Right ventricle myocardium superior (tissue), 1 donor: ENCODE results near the gene SH3PXD2B. TPM values are rescaled to one million over a fixed set of nuclear protein-coding genes. Genes with fewer than 3 reads are reported as not detected.

Experiments
- ATAC-seq: fragments of 200-7000 bp; cut with Tn5 transposase; one replicate; pipeline ENCODE4 v1.9.1; 2020; ENCODE audit warnings: mild to moderate bottlenecking; ENCODE audit not compliant: poor library complexity
- DNase-seq: peaks from one replicate; pipeline ENCODE4 v3.0.0-alpha.2; 2020
- intact Hi-C: fragments of 100-400 bp; cut with DNase I; formaldehyde crosslinking; loops from one replicate; pipeline ENCODE4 v1.11.2; 2022
- long read RNA-seq: library from polyadenylated mRNA; unstranded; transcript quantifications from one replicate; pipeline ENCODE4 v2.0.0, GENCODE V29; 2021
- total RNA-seq: library from RNA; stranded (reverse); fragmentation: NEBNext Ultra II Directional; extraction: Animal tissue kit (Norgen Biotek cat#: 25700); gene quantifications from one replicate; pipeline ENCODE4 v1.2.1, GENCODE V29; 2021
- donor health status: DM: no; HTN: yes; CAD: no; lungs with severe emphysema.

The SH3PXD2B gene
- 5.3 TPM for total RNA-seq
- long read RNA-seq, partial matches to known transcripts: 1 of 3 reads
- long read RNA-seq, other reads (novel, unspliced or antisense): 2 of 3 reads

DNA sequence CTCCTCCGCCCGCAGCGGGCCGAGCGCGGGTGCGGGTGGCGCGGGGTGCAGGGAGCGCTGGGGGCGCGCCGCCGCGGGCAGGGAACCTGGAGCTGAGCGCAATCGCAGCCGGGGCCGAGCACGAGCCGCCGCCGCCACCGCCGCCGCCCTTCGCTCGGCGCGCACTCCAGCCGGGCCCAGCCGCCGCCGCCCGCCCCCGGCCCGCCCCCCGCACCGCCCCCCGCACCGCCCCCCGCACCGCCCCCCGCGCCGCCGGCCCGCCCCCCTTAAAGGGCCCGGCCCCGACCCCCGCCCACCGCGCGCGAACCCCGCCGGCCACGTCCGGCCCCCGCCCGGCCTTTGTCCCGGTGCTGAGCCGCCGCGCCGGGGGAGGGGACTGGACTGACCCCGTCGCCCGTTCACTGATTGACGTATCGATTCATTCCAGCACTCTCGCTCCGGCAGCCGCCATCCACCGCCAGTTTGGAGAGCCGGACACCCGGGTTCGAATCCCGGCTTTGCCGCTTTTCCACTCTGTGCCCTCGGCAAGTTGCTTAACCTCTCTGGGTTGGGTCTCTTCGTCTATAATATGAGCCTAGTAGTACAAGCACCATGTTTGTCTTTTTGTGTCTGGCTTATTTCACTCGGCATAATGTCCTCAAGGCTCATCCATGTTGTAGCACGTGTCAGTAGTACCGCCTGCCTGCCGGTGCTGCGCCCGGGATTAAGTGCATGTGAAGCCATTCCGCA is at the start of gene SH3PXD2B:
Gene SH3PXD2B, minus strand, starts transcription at position 168 of the 729 bp plus-strand sequence. CDS start 173 bp downstream, outside the sequence.
- intact Hi-C loops: no loop called here
- ATAC-seq: peak; percentile 61
- DNase-seq: peak; percentile 83

DNA sequence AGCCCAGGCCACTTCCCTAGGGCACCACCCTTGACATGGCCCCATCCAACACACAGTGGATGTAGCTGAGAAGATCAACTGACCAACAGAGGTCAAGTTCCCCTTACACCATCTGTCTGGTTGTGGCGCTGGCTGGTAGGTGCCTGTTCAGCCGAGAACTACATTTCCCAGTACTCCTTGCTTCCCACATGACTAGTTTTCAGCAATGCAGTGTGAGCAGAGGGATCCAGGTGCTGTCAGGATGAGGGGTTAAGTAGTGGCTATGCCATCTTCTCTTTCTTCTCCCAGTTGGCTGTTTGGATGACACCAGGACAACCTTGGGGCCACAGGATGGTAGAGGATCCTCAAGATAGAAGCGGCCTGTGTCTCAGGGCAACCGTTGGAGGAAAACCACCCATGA is 48.6 kb upstream of the SH3PXD2B start:
- DNase-seq: no peak
- intact Hi-C loops: no loop called here
- no peak for ATAC-seq

DNA sequence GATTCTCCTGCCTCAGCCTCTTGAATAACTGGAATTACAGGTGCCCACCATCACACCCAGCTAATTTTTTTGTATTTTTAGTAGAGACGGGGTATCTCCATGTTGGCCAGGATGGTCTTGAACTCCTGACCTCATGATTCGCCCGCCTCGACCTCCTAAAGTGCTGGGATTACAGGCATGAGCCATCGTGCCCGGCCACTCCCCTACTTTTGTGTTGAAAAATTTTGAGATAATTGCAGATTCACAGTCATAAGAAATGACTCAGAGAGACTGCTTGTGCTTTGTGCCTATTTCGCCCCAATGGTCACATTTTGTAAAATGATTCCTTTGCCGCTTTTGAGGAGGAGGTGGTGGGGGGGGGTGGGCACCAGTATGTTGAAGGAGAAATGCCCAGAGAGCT is 48.1 kb upstream of the SH3PXD2B start:
- DNase-seq (no peak), ATAC-seq (no peak)
- intact Hi-C loops: no loop called here

DNA sequence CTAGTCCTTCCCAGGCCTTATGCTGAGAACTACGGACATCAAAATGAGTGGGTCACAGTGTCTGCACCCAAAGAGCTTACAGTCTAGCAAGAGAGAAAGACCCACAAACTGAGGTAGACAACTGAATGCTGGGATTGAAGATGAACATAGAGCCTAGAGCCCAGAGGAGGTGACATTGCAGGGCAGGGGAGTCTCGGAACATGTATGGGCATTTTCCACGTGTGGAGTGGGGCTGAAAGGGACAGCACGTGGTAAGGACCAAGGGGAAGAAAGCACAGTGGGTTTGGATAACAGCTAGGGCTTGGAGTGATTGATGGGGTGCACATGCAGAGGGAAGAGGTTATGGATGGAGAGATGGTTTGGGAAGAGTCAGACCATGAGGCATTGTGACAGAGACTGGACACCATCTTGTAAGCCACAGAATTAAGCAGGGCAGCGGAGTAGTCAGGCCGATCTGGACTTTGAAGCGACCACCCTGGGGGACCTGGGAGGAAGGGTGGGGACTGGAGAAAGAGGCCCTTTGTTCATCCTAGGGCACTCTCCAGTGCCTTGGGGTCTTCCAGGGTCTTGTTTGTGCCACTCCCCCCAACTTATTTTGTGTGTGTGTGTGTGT is 47.5 kb upstream of the SH3PXD2B start:
- intact Hi-C loops: no loop called here
- ATAC-seq (no peak), DNase-seq (no peak)

DNA sequence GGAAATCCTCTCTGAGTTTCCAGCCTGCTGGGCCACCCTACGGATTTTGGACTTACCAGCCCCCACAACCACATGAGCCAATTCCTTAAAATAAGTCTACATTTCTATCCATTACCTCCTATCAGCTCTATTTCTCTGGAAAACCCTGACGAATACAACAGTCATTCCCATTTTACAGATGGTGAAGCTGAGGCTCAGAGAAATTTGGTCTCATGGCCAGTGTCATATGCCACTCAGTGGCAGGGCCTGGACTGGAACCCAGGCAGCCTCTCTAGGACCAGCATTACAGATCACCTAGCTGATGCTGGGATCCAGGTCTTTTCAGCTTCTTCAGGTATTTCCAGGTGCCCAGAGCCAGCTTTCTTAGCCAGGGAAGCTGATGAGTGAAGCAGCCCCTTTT is 45.0 kb upstream of the SH3PXD2B start:
- DNase-seq (no peak), ATAC-seq (no peak)
- intact Hi-C loops: no loop called here

DNA sequence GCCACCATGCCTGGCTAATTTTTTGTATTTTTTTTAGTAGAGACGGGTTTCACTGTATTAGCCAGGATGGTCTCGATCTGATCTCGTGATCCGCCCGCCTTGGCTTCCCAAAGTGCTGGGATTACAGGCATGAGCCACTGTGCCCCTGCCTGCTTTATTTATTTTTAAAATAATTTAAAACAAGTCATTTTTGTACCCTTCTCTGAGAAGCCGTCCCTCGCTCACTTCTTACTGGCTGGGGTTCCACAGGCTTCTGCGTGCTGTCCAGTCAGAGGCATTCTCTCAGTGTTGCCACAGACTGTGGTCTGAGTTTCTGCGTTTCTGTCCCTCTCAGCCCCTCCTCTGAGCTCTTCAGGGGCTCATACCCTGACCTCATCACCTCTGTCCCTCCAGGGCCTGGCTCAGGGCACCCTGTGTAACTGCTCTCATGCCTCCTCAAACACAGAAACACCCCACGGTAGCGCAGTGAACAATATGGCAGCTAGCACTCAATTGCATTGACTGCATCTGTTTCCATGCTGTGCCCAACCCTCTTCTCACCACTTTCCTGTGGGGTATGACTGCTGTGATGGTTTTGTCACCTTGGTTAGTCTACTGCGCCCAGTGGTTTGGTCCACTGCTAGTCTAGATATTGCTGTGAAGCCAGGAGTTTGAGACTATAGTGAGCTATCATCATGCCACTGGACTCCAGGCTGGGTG is 44.3 kb upstream of the SH3PXD2B start:
- intact Hi-C loops: no loop called here
- no peak for ATAC-seq
- DNase-seq: no peak

DNA sequence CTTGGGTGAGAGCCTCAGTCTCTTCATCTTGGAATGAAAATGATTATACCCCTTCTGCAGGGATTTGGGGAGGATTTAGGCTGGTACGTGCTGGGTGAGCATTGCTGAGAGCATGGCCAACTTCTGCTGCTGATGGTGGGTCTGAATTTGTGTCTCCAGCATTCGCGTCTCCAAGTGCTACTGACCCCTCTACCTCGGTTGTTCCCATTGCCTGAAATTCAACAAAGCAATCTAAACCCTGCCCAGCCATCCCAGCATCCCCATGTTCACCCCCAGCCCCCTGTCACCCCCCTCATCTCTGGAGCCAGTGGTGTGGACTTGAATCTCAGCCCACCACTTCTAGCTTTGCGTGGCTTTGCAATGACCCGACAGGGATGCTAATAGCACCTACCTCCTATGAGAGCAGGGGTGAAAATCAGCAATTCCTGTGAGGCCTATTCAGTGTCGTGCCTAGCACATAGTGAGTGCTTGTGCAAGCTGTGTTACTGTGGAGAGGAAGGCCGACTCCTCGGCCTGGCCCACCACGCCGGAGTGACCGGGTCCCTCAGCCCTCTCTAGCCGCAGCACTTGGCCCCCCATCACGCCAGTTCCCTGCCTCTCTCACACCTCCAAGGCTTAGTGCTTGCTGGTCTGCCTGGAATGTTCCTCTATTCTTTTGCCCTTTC is 43.4 kb upstream of the SH3PXD2B start:
- DNase-seq (no peak), ATAC-seq (no peak)
- intact Hi-C loops: no loop called here

DNA sequence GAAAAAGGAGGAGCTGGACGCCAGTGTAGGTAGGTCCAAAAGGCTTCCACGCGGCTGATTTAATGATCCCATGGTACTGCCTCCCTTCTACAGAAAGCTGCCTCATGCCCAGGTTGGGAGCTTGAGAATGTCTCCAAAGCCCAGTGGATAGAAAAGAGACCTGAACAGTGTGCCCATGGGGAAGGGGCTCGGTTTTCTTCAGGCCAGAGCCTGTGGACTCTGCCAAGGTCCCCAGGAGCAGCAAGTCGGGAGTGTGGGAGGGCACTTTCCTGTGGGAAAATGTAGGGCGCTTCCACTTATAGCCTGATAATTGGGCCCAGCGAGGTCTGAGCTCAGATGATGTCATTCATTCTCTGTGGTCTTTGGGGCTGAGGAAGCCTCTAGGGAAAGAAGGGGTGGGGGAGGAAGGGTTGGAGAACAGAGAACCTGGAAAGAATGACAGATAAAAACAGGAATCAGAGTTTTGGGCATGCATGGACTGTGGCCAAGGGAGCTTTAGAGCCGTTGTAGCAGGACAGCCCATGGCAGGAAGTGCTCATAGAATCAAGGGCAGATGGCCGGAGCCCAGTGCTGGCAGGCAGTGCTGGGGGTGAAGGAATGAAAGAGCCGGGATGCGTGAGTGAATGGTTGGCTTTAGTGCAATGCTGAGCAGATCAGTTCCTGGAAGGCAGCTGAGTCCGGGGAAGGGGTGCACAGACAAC is 42.5 kb upstream of the SH3PXD2B start:
- intact Hi-C loops: no loop called here
- peak; percentile 82 for DNase-seq
- peak; percentile 79 for ATAC-seq

DNA sequence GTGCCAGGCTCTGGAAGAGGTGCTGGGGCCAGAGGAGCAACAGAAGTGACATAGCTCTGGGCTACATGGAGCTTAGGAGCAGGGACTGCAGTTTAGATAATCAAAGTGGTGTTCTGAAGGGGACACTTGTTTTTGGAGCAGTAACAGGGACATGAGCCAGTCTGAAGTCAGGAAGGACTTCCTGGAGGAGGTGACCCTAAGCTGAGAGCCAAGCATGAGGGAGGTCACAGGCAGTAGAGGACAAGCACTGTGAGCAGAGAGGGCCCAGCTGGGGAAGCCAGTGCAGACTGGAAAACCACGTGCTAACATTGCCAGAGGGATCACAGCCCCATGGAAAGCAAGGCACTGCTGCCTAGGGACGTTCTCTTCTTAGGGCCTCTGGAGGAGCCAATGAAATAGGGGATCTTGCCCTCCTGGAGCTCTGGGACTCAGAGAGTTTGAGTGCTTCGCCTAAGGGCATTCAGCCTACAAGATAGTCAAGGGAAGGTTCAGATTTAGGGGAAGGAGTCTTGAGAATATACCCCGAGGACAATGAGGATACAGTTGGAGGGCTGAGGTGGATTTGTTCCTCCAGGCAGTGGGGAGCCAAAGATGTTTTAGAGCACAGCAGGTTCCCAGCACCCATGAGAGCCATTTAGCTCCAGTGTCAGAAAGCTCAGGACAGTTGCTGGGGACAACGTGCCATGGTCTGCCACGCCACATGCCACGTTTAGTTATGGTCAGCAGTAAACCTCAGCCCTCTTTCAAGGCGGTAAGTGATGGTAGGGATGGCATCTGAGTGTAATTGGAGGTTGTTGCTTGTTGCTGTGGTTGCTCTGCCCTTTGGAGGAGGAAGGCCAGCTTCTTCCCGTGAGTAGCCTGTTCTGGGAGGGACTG is 40.5 kb upstream of the SH3PXD2B start:
- no peak for DNase-seq
- intact Hi-C loops: no loop called here
- ATAC-seq: no peak

DNA sequence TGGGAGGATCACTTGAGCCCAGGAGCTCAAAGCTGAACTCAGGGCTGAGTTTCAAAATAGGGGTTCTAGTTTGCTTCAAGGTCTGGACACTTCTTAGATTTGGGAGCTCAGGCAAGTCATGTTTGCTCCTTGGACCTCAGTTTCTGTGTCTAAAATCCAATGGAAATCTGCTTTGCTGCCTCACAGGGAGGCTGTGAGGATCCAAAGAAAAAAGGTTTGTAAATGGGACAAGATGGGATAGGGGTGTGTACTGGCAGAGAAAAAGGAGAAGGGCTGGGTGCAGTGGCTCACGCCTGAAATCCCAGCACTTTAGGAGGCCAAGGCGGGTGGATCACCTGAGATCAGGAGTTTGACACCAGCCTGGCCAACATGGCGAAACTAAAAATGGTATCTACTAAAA is 39.6 kb upstream of the SH3PXD2B start:
- intact Hi-C loops: no loop called here
- DNase-seq (no peak), ATAC-seq (no peak)

DNA sequence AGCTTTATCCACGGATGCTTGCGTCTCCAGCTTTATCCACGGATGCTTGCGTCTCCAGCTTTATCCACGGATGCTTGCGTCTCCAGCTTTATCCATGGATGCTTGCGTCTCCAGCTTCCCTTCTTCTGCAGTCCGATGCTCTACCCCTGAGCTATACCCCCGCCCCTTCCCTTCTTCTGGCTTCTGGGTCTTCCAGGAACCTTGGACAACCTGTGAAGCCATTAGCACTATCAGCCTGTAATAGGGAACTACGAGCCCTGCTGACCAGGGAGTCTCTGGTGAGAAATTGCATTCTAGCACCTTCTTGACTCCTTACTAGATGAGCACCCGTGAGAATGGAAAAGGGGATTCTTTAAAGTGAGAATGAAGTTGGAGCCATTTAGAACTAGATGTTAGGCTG is 39.1 kb upstream of the SH3PXD2B start:
- DNase-seq (no peak), ATAC-seq (no peak)
- intact Hi-C loops: no loop called here

DNA sequence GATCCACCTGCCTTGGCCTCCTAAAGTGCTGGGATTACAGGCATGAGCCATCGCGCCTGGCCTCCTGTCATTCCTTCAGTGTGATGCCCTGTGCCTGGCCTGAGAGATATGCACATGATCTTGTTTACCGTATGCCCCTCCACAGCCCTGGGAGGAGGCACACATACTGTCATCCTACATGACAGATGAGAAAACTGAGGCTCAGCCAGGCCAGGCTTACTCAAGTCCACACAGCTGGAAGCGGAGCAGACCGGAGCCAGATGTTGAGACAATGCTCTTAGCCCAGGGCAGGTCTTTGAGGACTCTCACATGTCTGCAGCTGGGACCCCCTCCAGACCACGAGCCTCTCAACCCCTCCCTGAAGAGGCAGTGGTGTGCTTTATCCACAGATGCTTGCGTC is 38.7 kb upstream of the SH3PXD2B start:
- DNase-seq: no peak
- ATAC-seq: no peak
- intact Hi-C loops: no loop called here

DNA sequence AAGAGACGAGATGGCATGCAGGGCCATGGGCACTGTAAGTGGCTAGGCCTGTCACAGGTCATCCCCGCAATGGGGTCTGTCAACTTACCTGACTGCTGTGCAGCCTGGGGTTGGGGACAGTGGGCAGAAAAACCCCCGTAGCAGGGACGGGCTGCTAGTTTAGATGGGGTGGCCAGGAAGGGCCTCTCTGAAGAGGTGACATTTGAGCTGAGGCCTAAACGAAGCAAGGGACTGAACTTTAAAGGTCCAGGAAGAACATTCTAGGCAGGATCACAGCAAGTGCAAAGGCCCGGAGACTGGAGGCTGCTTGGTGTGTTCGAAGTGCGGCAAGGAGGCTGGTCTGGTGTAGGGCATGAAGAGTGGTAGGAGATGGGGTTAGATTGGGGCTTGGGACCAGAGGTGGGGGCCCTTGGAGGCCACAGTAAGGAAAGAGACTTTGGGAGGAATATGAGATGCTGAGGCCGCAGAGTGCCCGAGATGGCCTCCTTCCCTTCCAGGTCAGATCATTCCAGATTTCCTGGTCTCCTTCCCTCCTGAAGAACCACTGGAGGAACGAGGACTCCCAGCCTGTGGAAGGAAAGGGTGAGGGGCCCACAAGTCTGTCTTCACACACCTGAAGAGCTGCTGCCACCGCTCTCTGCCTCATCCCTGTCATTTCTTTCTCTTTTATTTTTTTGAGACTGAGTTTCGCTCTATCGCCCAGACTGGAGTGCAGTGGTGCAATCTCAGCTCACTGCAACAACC is 37.9 kb upstream of the SH3PXD2B start:
- DNase-seq (no peak), ATAC-seq (no peak)
- intact Hi-C loops: no loop called here

DNA sequence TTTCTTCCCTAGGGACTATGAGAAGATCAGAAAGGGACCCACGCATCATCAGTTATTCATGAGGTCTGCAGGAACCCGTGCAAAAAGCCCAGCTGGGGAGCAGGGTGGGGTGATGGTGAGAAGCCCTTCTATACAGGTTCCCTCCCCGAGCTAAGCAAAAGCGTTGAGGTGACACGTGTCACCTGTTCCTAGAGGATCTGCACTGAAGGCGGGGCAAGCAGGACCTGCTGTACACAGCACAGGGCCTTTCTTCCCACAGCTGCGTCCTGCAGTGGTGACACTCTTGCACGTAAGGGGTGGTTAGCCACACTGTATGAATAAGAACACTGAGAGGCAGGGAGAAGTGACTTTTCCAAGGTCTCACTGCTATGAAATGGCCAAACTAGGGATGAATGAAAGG is 37.2 kb upstream of the SH3PXD2B start:
- DNase-seq: no peak
- intact Hi-C loops: no loop called here

DNA sequence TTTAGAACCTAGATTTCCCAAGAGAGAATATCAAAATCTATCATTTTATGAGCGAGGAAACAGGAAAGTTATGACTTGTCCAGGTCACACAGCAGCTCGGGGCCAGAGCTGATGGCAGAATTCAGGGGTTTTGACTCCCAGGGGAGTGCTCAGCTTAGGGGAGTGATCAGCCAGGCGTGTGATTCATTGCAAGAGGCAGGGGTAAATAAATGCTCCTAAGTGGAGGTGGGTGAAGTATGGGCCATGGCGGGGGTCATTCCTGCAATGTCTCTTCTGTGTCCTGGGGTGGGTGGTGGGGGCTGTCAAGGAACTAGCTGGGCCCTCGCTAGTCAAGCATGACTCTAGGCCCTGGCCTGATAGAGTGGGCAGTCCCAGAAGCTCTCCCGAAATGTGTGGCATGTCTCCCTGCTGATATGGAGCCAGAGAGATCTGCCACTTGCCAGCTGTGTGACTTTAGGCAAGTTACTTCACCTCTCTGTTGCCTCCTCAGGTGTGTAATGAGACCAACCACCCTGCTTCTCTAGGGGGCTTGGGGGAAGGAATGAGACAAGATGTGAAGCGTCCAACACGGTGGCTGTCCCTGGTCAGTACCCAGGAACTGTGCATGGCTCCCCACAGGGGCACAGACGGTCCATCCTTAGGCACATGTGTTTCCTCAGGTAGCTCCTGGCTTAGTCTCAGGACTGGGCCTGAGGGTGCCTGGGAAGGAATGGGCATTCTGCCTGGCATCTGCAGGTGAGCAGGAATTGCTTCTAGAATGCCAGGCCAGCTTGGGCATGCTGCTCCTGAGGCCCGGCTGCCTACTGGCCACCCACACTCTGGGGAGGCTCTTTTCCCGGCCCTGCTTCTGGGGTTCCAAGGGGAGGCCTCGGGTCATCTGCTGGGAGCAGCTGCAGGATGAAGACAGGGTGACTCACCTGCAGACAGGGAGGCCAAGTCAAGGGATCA is 36.5 kb upstream of the SH3PXD2B start:
- ATAC-seq (no peak), DNase-seq (no peak)
- intact Hi-C loops: no loop called here

More for the DNA sequence above, 37.2 kb upstream of the SH3PXD2B start:
- no peak for ATAC-seq

DNA sequence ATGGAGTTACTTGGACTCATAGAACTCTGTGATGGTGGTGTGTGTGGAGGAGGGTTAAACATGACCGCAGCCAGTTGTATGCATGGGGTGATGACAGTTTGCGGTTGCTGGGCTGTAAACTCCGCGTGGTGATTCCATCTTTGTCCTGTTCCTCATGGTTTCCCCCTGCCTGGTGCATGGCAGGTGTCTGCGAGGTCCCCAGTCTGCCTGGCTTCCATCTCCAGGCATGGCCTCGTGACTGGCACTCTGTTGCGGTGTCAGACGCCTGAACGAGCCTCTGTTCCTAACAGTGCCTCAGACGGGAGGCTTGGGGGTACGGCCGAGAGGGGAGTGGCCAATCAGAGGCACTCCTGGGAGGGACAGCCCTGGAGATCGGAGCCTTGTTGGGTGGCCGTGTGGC is 33.9 kb upstream of the SH3PXD2B start:
- no peak for ATAC-seq
- intact Hi-C loops: no loop called here
- no peak for DNase-seq
